RWPE1 (cell line): ENCODE results near the gene ARPC1A.
"Not testable (repeated sequence)": the region's sequence is repeated elsewhere in the genome, so short reads cannot be mapped to it uniquely, and the experiment has no call there.

Source experiments
- CTCF ChIA-PET: fragments of 350-600 bp; sonication (Branson Sonifier 250); formaldehyde crosslinking; extraction: SDS; loops from one replicate; lab custom pipeline; 2021; lab: Yijun Ruan, JAX
- POLR2A ChIA-PET: fragments of 400-600 bp; formaldehyde crosslinking; extraction: SDS; loops from one replicate; lab custom pipeline; 2020; ENCODE audit warnings: antibody characterized with exemption; ENCODE audit not compliant: low non-redundant PET; lab: Yijun Ruan, JAX
- DNase-seq: peaks from one replicate; pipeline ENCODE4 v3.0.0; 2012; ENCODE audit warnings: low spot score
- H3K27ac ChIP-seq: fragments of 450-650 bp; 2 replicates; pipeline ENCODE4 v1.5.1; 2017
- CTCF ChIP-seq: fragments of 450-650 bp; conservative IDR thresholded peaks from 2 replicates; pipeline ENCODE4 v1.5.1; 2017; ENCODE audit warnings: low read depth, mild to moderate bottlenecking

The ARPC1A gene

GRCh38 chr7:99325592-99326407 lies at the start of gene ARPC1A:
Gene ARPC1A, plus strand, starts transcription at chr7:99325898. Its CDS starts 7,456 bp downstream, at chr7:99333354.
- peak; percentile 96 for DNase-seq
- TF ChIP-seq CTCF = no peak
- POLR2A ChIA-PET = interaction anchor here (0.6 to 1.0 kb wide), 3 partner anchors 150 to 443 kb away, joined by 3 to 11 read pairs (median 4); no protein-coding TSS in a partner anchor
- CTCF ChIA-PET = interaction anchor here (0.7 to 1.1 kb wide), 2 partner anchors 296 to 650 kb away, joined by 3 read pairs; partner anchors contain the start of gene AZGP1
- H3K27ac ChIP-seq = peak within 1 kb of the TSS; percentile 85

- no peak for TF ChIP-seq CTCF
- no peak for DNase-seq
- CTCF ChIA-PET = no interaction called here
- H3K27ac ChIP-seq = no peak overlapping the region
- POLR2A ChIA-PET = no interaction called here
These were observed 47.5 kb upstream of the ARPC1A start for GRCh38 chr7:99278180-99278579.

- H3K27ac ChIP-seq, DNase-seq, POLR2A ChIA-PET, CTCF ChIA-PET: not testable (repeated sequence)
These were observed 41.5 kb upstream of the ARPC1A start for GRCh38 chr7:99284165-99284564.

- H3K27ac ChIP-seq = no peak overlapping the region
- ChIA-PET POLR2A (no interaction called here), CTCF (interaction anchor here (1.0 kb wide), 1 partner anchor 128 kb away, joined by 4 read pairs; no protein-coding TSS in a partner anchor)
- no peak for TF ChIP-seq CTCF
- no peak for DNase-seq
These were observed 37.7 kb upstream of the ARPC1A start for GRCh38 chr7:99287779-99288534.

GRCh38 chr7:99289185-99289584 lies 36.5 kb upstream of the ARPC1A start:
- TF ChIP-seq CTCF = no peak
- CTCF ChIA-PET = no interaction called here
- no peak for DNase-seq
- POLR2A ChIA-PET = no interaction called here
- no peak overlapping the region for H3K27ac ChIP-seq

GRCh38 chr7:99290148-99290547 lies 35.5 kb upstream of the ARPC1A start:
- POLR2A ChIA-PET, DNase-seq, H3K27ac ChIP-seq: not testable (repeated sequence)
- CTCF ChIA-PET = interaction anchor here (0.7 kb wide), 1 partner anchor 11 kb away, joined by 5 read pairs; no protein-coding TSS in a partner anchor

GRCh38 chr7:99290980-99291607 lies 34.6 kb upstream of the ARPC1A start:
- TF ChIP-seq CTCF = no peak
- POLR2A ChIA-PET = interaction anchor here (0.6 kb wide), 1 partner anchor 84 kb away, joined by 3 read pairs; no protein-coding TSS in a partner anchor
- CTCF ChIA-PET = interaction anchor here (0.6 to 0.8 kb wide), 3 partner anchors 17 to 456 kb away, joined by 5 to 6 read pairs (median 6); no protein-coding TSS in a partner anchor
- H3K27ac ChIP-seq = no peak overlapping the region
- DNase-seq = no peak
